ENCODE results near the gene CLDN10.

DNA sequence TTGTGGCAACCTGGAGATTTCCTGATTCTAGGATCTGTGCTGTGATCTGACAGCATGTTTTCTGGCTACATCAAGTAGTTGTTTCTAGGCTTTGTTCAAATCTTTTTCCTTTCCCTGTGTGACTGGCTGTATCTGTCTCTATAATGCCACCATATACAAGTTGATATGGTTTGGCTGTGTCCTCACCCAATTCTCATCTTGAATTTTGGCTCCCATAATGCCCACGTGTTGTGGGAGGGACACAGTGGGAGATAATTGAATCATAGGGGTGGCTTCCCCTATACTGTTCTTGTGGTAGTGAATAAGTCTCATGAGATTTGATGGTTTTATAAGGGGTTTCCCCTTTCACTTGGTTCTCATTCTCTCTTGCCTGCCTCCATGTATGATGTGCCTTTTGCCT lies 24.6 kb upstream of the CLDN10 start:
- TF ChIP-seq, protein P1, sequence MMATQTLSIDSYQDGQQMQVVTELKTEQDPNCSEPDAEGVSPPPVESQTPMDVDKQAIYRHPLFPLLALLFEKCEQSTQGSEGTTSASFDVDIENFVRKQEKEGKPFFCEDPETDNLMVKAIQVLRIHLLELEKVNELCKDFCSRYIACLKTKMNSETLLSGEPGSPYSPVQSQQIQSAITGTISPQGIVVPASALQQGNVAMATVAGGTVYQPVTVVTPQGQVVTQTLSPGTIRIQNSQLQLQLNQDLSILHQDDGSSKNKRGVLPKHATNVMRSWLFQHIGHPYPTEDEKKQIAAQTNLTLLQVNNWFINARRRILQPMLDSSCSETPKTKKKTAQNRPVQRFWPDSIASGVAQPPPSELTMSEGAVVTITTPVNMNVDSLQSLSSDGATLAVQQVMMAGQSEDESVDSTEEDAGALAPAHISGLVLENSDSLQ (IDR thresholded peaks at IDR 0.05): no peak
- no peak for TF ChIP-seq BHLHE40 (IDR thresholded peaks at IDR 0.05; ENCODE audit: borderline replicate concordance)
- TF ChIP-seq NFRKB (IDR thresholded peaks at IDR 0.05): no peak
- no peak for TF ChIP-seq ZNF384 (IDR thresholded peaks at IDR 0.05)
- no peak for TF ChIP-seq SP1 (IDR thresholded peaks at IDR 0.05)
- no peak for TF ChIP-seq FOXA1 (IDR thresholded peaks at IDR 0.05)
- no peak for TF ChIP-seq ARNT (IDR thresholded peaks at IDR 0.05)
- TF ChIP-seq SUZ12 (IDR thresholded peaks at IDR 0.05): no peak
- TF ChIP-seq LEF1 (IDR thresholded peaks at IDR 0.05; ENCODE audit: borderline replicate concordance): no peak
- no peak for TF ChIP-seq HDGF (IDR thresholded peaks at IDR 0.05; ENCODE audit: borderline replicate concordance)
- no peak for TF ChIP-seq FOXM1 (IDR thresholded peaks at IDR 0.05; ENCODE audit: borderline replicate concordance)
- no peak for TF ChIP-seq L3MBTL2 (conservative IDR thresholded peaks at IDR 0.05)
- no peak for TF ChIP-seq CTBP1 (IDR thresholded peaks at IDR 0.05; ENCODE audit: borderline replicate concordance)

Data from HEK293T (cell line).